Measurements from ENCODE around the gene CHCHD6. TPM values are rescaled to one million over a fixed set of nuclear protein-coding genes. Genes with fewer than 3 reads are reported as not detected.

CHCHD6 gene
- total and polyA plus RNA-seq, 5 donors from 2014 or later, result 5.6 to 10.5 (median 8.1) TPM

- H3K4me1 Mint-ChIP-seq, result peaks cover 0 to 5% (median 2%) of the 10 kb centered on the region in 4 donors
- H3K27ac Mint-ChIP-seq, result peak overlapping the region in 1 of 3 donors; percentile 57
- Histone ChIP-seq H3K27me3 (ENCODE audit: control insufficient read depth, insufficient read depth, low read length) (no peaks in the 10 kb centered on the region), H3K27ac (ENCODE audit: insufficient read depth, low read length, poor library complexity, severe bottlenecking) (no peak overlapping the region), H3K4me1 (ENCODE audit: control insufficient read depth, insufficient read depth, low read length, poor library complexity, severe bottlenecking) (no peaks in the 10 kb centered on the region), H3K36me3 (ENCODE audit: control insufficient read depth, insufficient read depth, low read length) (no peaks in the 10 kb centered on the region), H3K4me3 (ENCODE audit: low read depth, low read length) (no peak overlapping the region), H3K9me3 (ENCODE audit: control insufficient read depth in 2 of 2, low read length in 2 of 2) (no peaks in the 10 kb centered on the region)
- H3K4me3 Mint-ChIP-seq, result no peak overlapping the region
- DNase-seq, result no peak
- peaks cover 0 to 3% (median 0%) of the 10 kb centered on the region in 7 donors for H3K9me3 Mint-ChIP-seq
- no peak for ATAC-seq (ENCODE audit: low read depth in 2 of 2)
- peaks cover 22% of the 10 kb centered on the region for H3K36me3 Mint-ChIP-seq
- H3K27me3 Mint-ChIP-seq, result no peaks in the 10 kb centered on the region
Measured at GRCh38 chr3:126867190-126867862, 163.3 kb downstream of the CHCHD6 start.

- H3K4me3 Mint-ChIP-seq, result no peak overlapping the region
- peak overlapping the region in 1 of 3 donors; percentile 57 for H3K27ac Mint-ChIP-seq
- H3K9me3 ChIP-seq (ENCODE audit: control insufficient read depth in 2 of 2, low read length in 2 of 2), result no peaks in the 10 kb centered on the region
- H3K36me3 Mint-ChIP-seq, result peaks cover 24% of the 10 kb centered on the region
- DNase-seq, result no peak
- no peaks in the 10 kb centered on the region for H3K4me1 ChIP-seq (ENCODE audit: control insufficient read depth, insufficient read depth, low read length, poor library complexity, severe bottlenecking)
- no peak overlapping the region for H3K27ac ChIP-seq (ENCODE audit: insufficient read depth, low read length, poor library complexity, severe bottlenecking)
- no peaks in the 10 kb centered on the region for H3K27me3 ChIP-seq (ENCODE audit: control insufficient read depth, insufficient read depth, low read length)
- no peak overlapping the region for H3K4me3 ChIP-seq (ENCODE audit: low read depth, low read length)
- H3K4me1 Mint-ChIP-seq, result peaks cover 0 to 5% (median 2%) of the 10 kb centered on the region in 4 donors
- H3K9me3 Mint-ChIP-seq, result peaks cover 0 to 3% (median 0%) of the 10 kb centered on the region in 7 donors
- no peak for ATAC-seq (ENCODE audit: low read depth in 2 of 2)
- H3K36me3 ChIP-seq (ENCODE audit: control insufficient read depth, insufficient read depth, low read length), result no peaks in the 10 kb centered on the region
- no peaks in the 10 kb centered on the region for H3K27me3 Mint-ChIP-seq
Measured at GRCh38 chr3:126867863-126868200, 163.8 kb downstream of the CHCHD6 start.

GRCh38 chr3:126870608-126871210, 166.7 kb downstream of the CHCHD6 start:
- Histone ChIP-seq H3K4me3 (ENCODE audit: low read depth, low read length) (no peak overlapping the region), H3K9me3 (ENCODE audit: control insufficient read depth in 2 of 2, low read length in 2 of 2) (no peaks in the 10 kb centered on the region), H3K36me3 (ENCODE audit: control insufficient read depth, insufficient read depth, low read length) (no peaks in the 10 kb centered on the region), H3K4me1 (ENCODE audit: control insufficient read depth, insufficient read depth, low read length, poor library complexity, severe bottlenecking) (no peaks in the 10 kb centered on the region), H3K27me3 (ENCODE audit: control insufficient read depth, insufficient read depth, low read length) (no peaks in the 10 kb centered on the region), H3K27ac (ENCODE audit: insufficient read depth, low read length, poor library complexity, severe bottlenecking) (no peak overlapping the region)
- DNase-seq (no peak), ATAC-seq (ENCODE audit: low read depth in 2 of 2) (no peak)
- Mint-ChIP-seq H3K9me3 (peaks cover 0 to 1% (median 0%) of the 10 kb centered on the region in 7 donors), H3K4me3 (no peak overlapping the region), H3K27ac (no peak overlapping the region), H3K36me3 (peaks cover 29% of the 10 kb centered on the region), H3K27me3 (no peaks in the 10 kb centered on the region), H3K4me1 (peaks cover 0 to 5% (median under 1%) of the 10 kb centered on the region in 4 donors)

GRCh38 chr3:126872701-126873342, 168.8 kb downstream of the CHCHD6 start:
- no peak overlapping the region for H3K27ac ChIP-seq (ENCODE audit: insufficient read depth, low read length, poor library complexity, severe bottlenecking)
- H3K27me3 ChIP-seq (ENCODE audit: control insufficient read depth, insufficient read depth, low read length), result no peaks in the 10 kb centered on the region
- no peak overlapping the region for H3K4me3 Mint-ChIP-seq
- no peak for ATAC-seq (ENCODE audit: low read depth in 2 of 2)
- DNase-seq, result no peak
- no peak overlapping the region for H3K27ac Mint-ChIP-seq
- no peaks in the 10 kb centered on the region for H3K27me3 Mint-ChIP-seq
- no peaks in the 10 kb centered on the region for H3K4me1 Mint-ChIP-seq
- H3K9me3 ChIP-seq (ENCODE audit: control insufficient read depth in 2 of 2, low read length in 2 of 2), result no peaks in the 10 kb centered on the region
- no peak overlapping the region for H3K4me3 ChIP-seq (ENCODE audit: low read depth, low read length)
- H3K36me3 ChIP-seq (ENCODE audit: control insufficient read depth, insufficient read depth, low read length), result no peaks in the 10 kb centered on the region
- H3K9me3 Mint-ChIP-seq, result no peaks in the 10 kb centered on the region
- no peaks in the 10 kb centered on the region for H3K4me1 ChIP-seq (ENCODE audit: control insufficient read depth, insufficient read depth, low read length, poor library complexity, severe bottlenecking)
- H3K36me3 Mint-ChIP-seq, result peaks cover 31% of the 10 kb centered on the region

GRCh38 chr3:126873416-126873815, 169.4 kb downstream of the CHCHD6 start:
- Mint-ChIP-seq H3K36me3 (peaks cover 31% of the 10 kb centered on the region), H3K27me3 (no peaks in the 10 kb centered on the region), H3K27ac (no peak overlapping the region), H3K9me3 (no peaks in the 10 kb centered on the region), H3K4me1 (no peaks in the 10 kb centered on the region), H3K4me3 (no peak overlapping the region)
- H3K4me3 ChIP-seq (ENCODE audit: low read depth, low read length), result no peak overlapping the region
- H3K27ac ChIP-seq (ENCODE audit: insufficient read depth, low read length, poor library complexity, severe bottlenecking), result no peak overlapping the region
- H3K27me3 ChIP-seq (ENCODE audit: control insufficient read depth, insufficient read depth, low read length), result no peaks in the 10 kb centered on the region
- no peak for DNase-seq
- no peak for ATAC-seq (ENCODE audit: low read depth in 2 of 2)
- H3K36me3 ChIP-seq (ENCODE audit: control insufficient read depth, insufficient read depth, low read length), result no peaks in the 10 kb centered on the region
- no peaks in the 10 kb centered on the region for H3K4me1 ChIP-seq (ENCODE audit: control insufficient read depth, insufficient read depth, low read length, poor library complexity, severe bottlenecking)
- no peaks in the 10 kb centered on the region for H3K9me3 ChIP-seq (ENCODE audit: control insufficient read depth in 2 of 2, low read length in 2 of 2)

- Histone ChIP-seq H3K27me3 (ENCODE audit: control insufficient read depth, insufficient read depth, low read length) (no peaks in the 10 kb centered on the region), H3K27ac (ENCODE audit: insufficient read depth, low read length, poor library complexity, severe bottlenecking) (no peak overlapping the region), H3K4me1 (ENCODE audit: control insufficient read depth, insufficient read depth, low read length, poor library complexity, severe bottlenecking) (no peaks in the 10 kb centered on the region), H3K4me3 (ENCODE audit: low read depth, low read length) (no peak overlapping the region), H3K36me3 (ENCODE audit: control insufficient read depth, insufficient read depth, low read length) (no peaks in the 10 kb centered on the region), H3K9me3 (ENCODE audit: control insufficient read depth in 2 of 2, low read length in 2 of 2) (no peaks in the 10 kb centered on the region)
- no peak overlapping the region for H3K4me3 Mint-ChIP-seq
- no peak overlapping the region for H3K27ac Mint-ChIP-seq
- no peaks in the 10 kb centered on the region for H3K27me3 Mint-ChIP-seq
- no peak for DNase-seq
- no peak for ATAC-seq (ENCODE audit: low read depth in 2 of 2)
- H3K9me3 Mint-ChIP-seq, result no peaks in the 10 kb centered on the region
- H3K36me3 Mint-ChIP-seq, result peaks cover 12% of the 10 kb centered on the region
- H3K4me1 Mint-ChIP-seq, result no peaks in the 10 kb centered on the region
Measured at GRCh38 chr3:126878664-126879063, 174.6 kb downstream of the CHCHD6 start.

- no peaks in the 10 kb centered on the region for H3K27me3 ChIP-seq (ENCODE audit: control insufficient read depth, insufficient read depth, low read length)
- no peaks in the 10 kb centered on the region for H3K9me3 ChIP-seq (ENCODE audit: control insufficient read depth in 2 of 2, low read length in 2 of 2)
- H3K27ac Mint-ChIP-seq, result no peak overlapping the region
- no peak overlapping the region for H3K27ac ChIP-seq (ENCODE audit: insufficient read depth, low read length, poor library complexity, severe bottlenecking)
- H3K4me3 Mint-ChIP-seq, result no peak overlapping the region
- H3K9me3 Mint-ChIP-seq, result no peaks in the 10 kb centered on the region
- no peaks in the 10 kb centered on the region for H3K36me3 ChIP-seq (ENCODE audit: control insufficient read depth, insufficient read depth, low read length)
- H3K4me3 ChIP-seq (ENCODE audit: low read depth, low read length), result no peak overlapping the region
- H3K36me3 Mint-ChIP-seq, result peaks cover 3% of the 10 kb centered on the region
- peaks cover 0 to 3% (median under 1%) of the 10 kb centered on the region in 4 donors for H3K4me1 Mint-ChIP-seq
- no peak for ATAC-seq (ENCODE audit: low read depth in 2 of 2)
- no peaks in the 10 kb centered on the region for H3K27me3 Mint-ChIP-seq
- DNase-seq, result no peak
- no peaks in the 10 kb centered on the region for H3K4me1 ChIP-seq (ENCODE audit: control insufficient read depth, insufficient read depth, low read length, poor library complexity, severe bottlenecking)
Measured at GRCh38 chr3:126880901-126881300, 176.9 kb downstream of the CHCHD6 start.

Measured in CD4-positive, CD25-positive, alpha-beta regulatory T cell (primary cell).